GM19372 (cell line): ENCODE data around the gene THAP3.
"Not testable (repeated sequence)": the region's sequence is repeated elsewhere in the genome, so short reads cannot be mapped to it uniquely, and the experiment has no call there.

Source experiments
- ATAC-seq: cut with Tn5 transposase; IDR thresholded peaks from one replicate; pipeline ENCODE4 v1.9.1; 2021; ENCODE audit warnings: mild to moderate bottlenecking, low read depth, moderate library complexity; ENCODE audit not compliant: unreplicated experiment

THAP3 gene

DNA sequence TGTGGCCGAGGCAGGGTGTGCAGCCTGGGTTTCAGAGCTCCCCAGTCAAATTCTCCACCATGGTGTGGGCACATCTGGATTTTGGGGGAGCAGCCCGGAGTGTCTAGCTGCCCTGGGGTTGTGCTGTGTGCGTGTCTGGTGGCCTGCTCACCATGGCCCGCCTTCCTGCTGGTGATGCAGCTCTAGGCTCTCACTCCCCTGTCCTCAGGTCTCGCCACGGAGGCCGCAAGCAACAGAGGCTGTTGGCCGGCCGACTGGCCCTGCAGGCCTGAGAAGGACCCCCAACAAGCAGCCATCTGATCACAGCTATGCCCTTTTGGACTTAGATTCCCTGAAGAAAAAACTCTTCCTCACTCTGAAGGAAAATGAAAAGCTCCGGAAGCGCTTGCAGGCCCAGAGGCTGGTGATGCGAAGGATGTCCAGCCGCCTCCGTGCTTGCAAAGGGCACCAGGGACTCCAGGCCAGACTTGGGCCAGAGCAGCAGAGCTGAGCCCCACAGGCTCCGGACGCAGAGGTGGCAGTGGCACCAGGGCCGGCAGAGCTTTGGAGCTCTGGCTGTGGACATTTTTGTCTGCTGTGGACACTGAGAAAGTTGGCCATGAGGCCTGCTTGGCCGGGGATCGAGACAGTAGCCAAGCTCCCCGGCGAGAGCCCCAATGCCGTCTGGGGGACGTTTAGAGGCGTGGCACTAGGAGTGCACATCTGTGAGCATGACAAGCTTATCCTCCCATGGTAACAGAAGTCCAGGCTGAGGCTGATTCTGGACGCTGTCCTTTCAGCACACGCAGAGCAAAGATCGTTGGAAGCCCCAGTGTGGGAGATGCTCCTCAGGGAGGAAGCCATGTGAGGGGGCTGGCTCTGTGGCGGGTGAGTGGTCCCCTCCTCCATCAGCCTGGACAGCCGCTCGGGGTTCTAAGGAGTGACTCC lies 8.2 kb downstream of the THAP3 start:
- no peak for ATAC-seq

DNA sequence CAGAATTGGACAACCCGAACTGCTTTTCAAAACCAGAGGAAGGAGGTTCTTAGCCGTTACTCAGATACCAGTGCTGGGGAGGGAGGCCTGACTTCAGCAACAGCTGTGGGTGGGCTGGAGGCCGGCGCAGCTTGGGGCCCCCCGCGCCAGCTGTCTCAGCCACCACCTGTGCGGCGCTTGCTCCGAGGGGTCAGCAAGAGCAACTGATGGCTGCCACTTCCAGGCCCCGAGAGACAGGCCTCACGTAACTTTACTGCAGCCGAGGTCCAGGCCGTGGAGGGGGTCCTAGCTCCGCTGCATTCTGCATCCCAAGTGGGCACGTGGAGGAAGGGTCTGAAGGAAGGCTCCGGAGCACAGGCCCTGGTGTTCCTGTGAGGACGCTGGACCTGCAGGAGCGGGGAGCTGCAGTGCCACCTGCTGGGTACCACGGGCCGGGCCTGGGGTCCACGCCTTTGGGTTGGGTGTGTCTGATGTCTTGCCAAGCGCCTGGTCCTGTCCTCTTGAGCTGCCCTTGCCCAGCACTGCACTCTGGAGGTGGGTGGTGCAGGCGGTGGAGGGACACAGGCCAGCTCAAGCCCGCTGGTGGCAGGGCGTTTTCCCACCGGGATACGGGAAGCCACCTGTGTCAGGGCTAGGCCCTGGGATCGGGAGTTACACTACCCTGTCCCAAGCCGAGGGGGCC lies 9.8 kb downstream of the THAP3 start:
- ATAC-seq = no peak

DNA sequence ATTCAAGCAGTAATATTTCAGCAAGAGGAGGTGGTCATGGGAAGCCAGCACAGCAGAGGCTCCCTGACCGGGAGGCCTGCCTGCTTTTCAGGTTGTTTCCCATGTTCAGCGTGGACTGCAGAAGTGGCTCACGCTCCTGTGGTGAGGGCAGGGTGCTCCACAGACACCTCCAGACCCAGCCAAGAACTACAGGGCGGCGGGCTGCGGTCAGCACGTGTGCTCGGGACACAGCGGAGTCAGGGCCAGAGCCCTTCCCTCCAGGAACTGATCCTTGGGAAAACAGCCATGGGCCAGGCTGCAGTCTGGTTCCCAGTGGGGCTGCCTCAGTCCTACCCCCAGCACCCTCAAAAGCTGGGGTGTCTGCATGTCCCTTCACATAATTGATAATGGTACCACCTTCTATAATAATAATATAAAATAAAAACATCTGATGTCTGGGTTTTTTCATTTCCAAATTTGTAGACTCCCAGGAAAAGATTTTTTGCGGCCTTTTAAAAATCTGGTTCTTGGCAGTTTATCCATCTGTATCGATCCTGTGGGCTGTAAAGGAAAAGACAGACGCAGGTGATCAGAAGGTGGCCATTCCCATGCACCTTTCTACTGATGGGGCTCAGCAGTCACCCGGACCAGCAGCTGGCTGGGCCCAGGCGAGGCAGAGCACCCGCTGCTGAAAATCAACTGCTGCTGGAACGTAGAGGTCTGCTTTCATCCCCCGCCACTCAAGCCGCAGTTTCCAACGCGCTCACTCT lies 10.7 kb downstream of the THAP3 start:
- no peak for ATAC-seq

DNA sequence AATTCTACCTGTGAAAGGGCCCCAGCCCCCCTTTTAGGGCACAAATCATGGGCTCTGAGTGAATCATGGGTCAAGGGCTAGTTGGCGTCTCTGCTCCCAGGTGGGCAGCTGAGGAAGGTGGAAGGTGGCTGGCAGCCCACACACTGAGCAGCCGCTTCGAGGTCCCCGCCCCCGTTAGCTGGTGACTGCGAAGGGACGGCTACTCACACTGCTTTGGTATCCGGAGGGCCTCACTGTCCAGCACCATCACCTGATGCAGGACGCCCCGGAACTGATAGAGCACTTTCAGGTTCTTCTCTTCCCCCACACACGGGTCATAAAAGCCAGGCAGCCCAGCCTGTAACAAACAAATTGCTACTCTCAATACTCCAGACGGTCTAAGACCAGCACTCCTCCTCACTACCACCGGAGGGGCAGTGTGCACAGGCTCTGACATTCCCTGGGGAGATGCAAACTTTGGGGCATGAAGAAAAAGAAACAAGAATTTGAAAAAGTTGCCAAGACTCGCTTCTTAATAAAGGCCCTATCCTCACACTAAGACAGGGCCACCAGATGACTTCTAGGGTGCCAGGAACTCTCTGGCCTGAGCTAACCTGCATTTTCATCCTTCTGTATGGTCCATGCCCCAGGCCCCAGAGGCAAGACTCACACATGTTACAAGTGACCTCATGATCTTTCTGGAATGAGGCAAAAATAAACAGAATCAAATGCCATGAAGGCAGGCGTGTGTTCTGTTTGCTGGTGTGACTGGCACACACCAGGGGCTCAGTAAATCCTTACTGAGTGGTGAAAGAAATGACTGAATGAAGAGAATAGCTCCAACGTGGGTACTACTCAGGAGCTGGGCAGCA lies 11.5 kb downstream of the THAP3 start:
- no peak for ATAC-seq

GRCh38 chr1:6636778-6637177 lies 12.1 kb downstream of the THAP3 start:
- not testable (repeated sequence) for ATAC-seq

GRCh38 chr1:6637770-6638169 lies 13.1 kb downstream of the THAP3 start:
- ATAC-seq = no peak

DNA sequence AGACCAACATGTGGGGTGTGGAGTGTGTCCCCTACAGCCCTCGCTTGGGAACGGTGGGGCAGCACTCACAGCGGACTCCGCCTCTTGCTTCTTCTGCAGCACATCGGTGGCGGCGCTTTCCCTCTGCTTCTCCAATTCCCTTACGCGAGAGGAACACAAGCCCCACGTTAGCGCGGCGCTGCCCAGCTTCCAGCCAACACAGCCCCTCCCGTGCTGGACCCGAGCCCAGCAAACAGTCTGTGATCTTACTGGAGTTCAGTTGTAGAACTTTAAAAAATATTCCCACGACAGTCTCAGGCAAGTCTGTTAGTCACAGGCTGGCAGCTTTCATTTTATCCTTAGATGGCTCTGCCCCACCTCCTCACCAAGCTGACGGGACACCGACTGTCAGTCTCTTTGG lies 13.6 kb downstream of the THAP3 start:
- no peak for ATAC-seq

DNA sequence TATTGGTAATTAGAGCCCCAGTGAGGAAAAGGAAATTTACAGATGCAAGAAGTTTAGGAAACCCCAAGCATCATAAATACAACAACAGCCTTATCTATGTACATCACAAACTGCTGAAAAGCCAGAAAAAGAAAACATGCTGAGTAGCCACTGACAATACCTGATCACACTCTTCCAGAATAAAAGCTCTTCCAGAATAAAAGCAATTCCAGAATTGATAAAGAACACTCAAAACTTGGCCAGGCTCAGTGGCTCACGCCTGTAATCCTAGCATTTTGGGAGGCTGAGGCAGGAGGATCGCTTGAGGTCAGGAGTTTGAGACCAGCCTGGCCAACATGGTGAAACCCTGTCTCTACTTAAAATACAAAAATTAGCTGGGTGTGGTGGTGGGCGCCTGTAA lies 16.2 kb downstream of the THAP3 start:
- not testable (repeated sequence) for ATAC-seq

GRCh38 chr1:6645018-6645417 lies 20.4 kb downstream of the THAP3 start:
- no peak for ATAC-seq

DNA sequence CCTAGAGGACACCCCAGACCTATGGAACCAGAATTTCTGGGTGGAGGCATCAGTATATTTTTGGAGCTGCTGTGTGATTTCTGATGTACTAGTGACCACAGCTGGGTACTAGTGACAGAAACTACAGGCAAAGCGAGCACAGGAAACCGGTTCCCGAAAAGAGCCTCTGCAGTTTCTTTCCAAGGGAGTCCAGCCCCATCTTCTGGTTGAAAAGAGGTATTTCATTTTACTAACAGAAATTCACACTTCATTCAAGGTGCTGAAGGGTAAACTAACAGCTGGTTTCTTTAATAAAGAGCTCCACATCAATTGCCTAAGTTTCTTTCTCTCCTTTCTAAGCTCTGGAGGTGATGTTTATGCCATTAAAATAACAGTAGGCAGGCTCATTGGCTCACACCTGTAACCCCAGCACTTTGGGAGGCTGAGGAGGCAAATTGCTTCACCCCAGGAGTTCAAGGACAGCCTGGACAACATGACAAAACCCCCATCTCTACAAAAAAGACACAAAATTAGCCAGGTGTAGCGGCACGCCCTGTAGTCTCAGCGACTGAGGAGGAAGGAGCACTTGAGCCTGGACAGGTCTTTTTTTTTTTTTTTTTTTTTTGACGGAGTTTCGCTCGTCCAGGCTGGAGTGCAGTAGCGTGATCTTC lies 22.0 kb downstream of the THAP3 start:
- ATAC-seq = no peak

- ATAC-seq = no peak
Observed at GRCh38 chr1:6648556-6648955, 23.9 kb downstream of the THAP3 start.

- ATAC-seq = no peak
Observed at GRCh38 chr1:6651909-6652308, 27.2 kb downstream of the THAP3 start.

DNA sequence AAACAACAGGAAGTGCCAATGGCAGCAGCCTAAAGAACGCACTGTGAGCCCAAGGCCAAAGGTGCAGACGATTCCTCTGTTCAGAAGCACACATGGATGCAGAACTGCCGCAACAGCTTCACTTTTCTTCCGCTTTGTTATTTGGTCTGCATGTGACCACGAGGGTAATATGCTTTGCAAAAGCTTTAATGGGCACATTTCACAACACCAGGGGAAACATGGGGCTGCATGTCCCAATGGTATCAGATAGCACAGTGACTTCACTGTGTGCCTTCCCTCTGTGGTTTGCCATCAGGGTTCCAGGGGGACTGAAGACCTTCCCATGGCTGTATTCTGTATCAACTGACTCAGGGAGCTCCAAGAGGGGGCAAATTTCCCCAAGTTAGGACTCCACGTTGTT lies 28.3 kb downstream of the THAP3 start:
- ATAC-seq = no peak

DNA sequence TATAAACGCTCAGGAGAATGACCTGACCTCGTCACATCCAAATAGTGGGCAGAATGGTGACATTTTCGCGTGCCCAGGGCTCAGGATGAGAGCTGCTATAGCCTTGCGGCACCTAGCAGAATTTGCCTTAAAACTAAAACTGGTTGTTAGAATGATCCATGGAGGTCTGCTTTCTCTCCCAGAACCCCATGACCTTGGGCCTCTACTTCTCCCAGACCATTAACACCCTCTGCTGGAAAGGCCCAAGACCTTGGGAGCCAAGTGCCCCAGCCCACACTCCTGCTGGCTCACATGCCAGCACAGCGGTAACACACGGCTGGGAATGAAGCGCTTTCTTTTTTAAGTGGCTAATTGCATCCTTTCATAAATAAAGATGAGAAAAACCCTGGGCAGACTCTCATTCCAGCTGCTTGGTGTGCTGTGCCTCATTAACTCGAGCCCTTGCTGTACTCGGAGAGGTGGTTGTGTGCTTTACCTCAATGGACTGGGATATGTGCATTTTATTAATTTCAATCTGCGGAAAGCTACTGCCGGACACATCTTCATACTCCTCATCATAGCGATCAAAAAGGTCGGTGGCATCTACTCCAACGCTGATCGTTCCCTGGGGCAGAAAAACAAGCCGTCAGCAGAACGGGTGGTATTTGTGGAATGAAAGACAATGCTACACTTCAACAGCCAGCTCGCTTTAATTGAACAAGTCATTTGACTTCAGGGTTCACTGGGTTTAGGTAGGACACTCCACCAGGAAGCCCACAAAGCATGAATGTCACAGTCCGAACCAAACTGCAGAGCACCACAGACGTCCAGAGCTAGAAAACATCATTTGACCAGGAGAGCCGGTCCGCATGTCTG lies 29.0 kb downstream of the THAP3 start:
- no peak for ATAC-seq

GRCh38 chr1:6657138-6657537 lies 32.5 kb downstream of the THAP3 start:
- no peak for ATAC-seq

GRCh38 chr1:6658359-6659060 lies 33.8 kb downstream of the THAP3 start:
- no peak for ATAC-seq

- no peak for ATAC-seq
Observed at GRCh38 chr1:6660415-6661049, 35.9 kb downstream of the THAP3 start.

- not testable (repeated sequence) for ATAC-seq
Observed at GRCh38 chr1:6662468-6662867, 37.8 kb downstream of the THAP3 start.
